Stimulated activated CD4-positive, alpha-beta T cell treated with anti-CD3 and anti-CD28 coated beads, Interleukin-12 subunit alpha, Interleukin-12 subunit beta, amount 100 ng/mL, for 48 hours (primary cell): ENCODE data around the gene TSEN34.

Experiments used
- DNase-seq, 3 donors: peaks; one replicate each; pipeline ENCODE4 v3.0.0-alpha.2; 2020; ENCODE audit warnings: low read depth in 2 of 3, low spot score in 1 of 3

TSEN34 gene

GRCh38 chr19:54191011-54191810, at the start of gene TSEN34:
Gene TSEN34 (plus strand): TSS chr19:54191308. CDS start chr19:54191365, 57 bp downstream.
- DNase-seq = peak in 2 of 3 donors; percentile 71 to 80

GRCh38 chr19:54141356-54141755, 49.8 kb upstream of the TSEN34 start:
- DNase-seq = no peak

- no peak for DNase-seq
Observed at GRCh38 chr19:54142166-54142780, 48.8 kb upstream of the TSEN34 start.

- DNase-seq = no peak
Observed at GRCh38 chr19:54145541-54146158, 45.5 kb upstream of the TSEN34 start.

GRCh38 chr19:54147676-54148075, 43.4 kb upstream of the TSEN34 start:
- DNase-seq = no peak

GRCh38 chr19:54148158-54148557, 43.0 kb upstream of the TSEN34 start:
- no peak for DNase-seq

- no peak for DNase-seq
Observed at GRCh38 chr19:54149021-54149812, 41.9 kb upstream of the TSEN34 start.

GRCh38 chr19:54151362-54152035, 39.6 kb upstream of the TSEN34 start:
- no peak for DNase-seq

- no peak for DNase-seq
Observed at GRCh38 chr19:54152267-54152666, 38.8 kb upstream of the TSEN34 start.

GRCh38 chr19:54152878-54153524, 38.1 kb upstream of the TSEN34 start:
- DNase-seq = no peak

GRCh38 chr19:54153731-54154326, 37.3 kb upstream of the TSEN34 start:
- DNase-seq = no peak

- DNase-seq = no peak
Observed at GRCh38 chr19:54154603-54155345, 36.3 kb upstream of the TSEN34 start.

GRCh38 chr19:54155694-54156093, 35.4 kb upstream of the TSEN34 start:
- DNase-seq = no peak

- no peak for DNase-seq
Observed at GRCh38 chr19:54156490-54156889, 34.6 kb upstream of the TSEN34 start.

- no peak for DNase-seq
Observed at GRCh38 chr19:54156953-54157352, 34.2 kb upstream of the TSEN34 start.

- no peak for DNase-seq
Observed at GRCh38 chr19:54158812-54159351, 32.2 kb upstream of the TSEN34 start.

- peak; percentile 95 to 99 (median 97) for DNase-seq
Observed at GRCh38 chr19:54159352-54160181, 31.5 kb upstream of the TSEN34 start, which contains the start of gene LENG1. Gene LENG1 (minus strand): TSS chr19:54159721. CDS start chr19:54159695, 26 bp downstream.
